DOHH2 (cell line): ENCODE measurements around the gene SAMD10.

Experiments used
- H3F3A ChIP-seq: fragments of 200-600 bp; sonication (generic), shearing (Covaris generic); 2 replicates; pipeline ENCODE4 v1.6.0; 2016; ENCODE audit warnings: antibody characterized with exemption, mild to moderate bottlenecking; ENCODE audit not compliant: control insufficient read depth, insufficient read depth
- H3K27ac ChIP-seq: fragments of 200-600 bp; sonication (generic); 2 replicates; pipeline ENCODE4 v1.5.1; 2014; ENCODE audit warnings: low read depth, mild to moderate bottlenecking, low read length, moderate library complexity
- H3K27me3 ChIP-seq: fragments of 200-600 bp; sonication (generic); 2 replicates; pipeline ENCODE4 v1.6.1; 2014; ENCODE audit warnings: mild to moderate bottlenecking, low read length, mixed read lengths; ENCODE audit not compliant: control insufficient read depth
- H3K36me3 ChIP-seq: fragments of 200-600 bp; sonication (generic); 2 replicates; pipeline ENCODE4 v1.6.1; 2014; ENCODE audit warnings: mild to moderate bottlenecking, low read length, moderate library complexity, mixed read lengths; ENCODE audit not compliant: control insufficient read depth
- H3K4me1 ChIP-seq: fragments of 200-600 bp; sonication (generic); 2 replicates; pipeline ENCODE4 v1.6.1; 2014; ENCODE audit warnings: mild to moderate bottlenecking, low read length, mixed read lengths; ENCODE audit not compliant: control insufficient read depth
- H3K4me2 ChIP-seq: fragments of 200-600 bp; sonication (generic); 2 replicates; pipeline ENCODE4 v1.6.0; 2014; ENCODE audit warnings: mild to moderate bottlenecking, low read length, moderate library complexity
- H3K4me3 ChIP-seq: fragments of 200-600 bp; sonication (generic); 2 replicates; pipeline ENCODE4 v1.5.1; 2014; ENCODE audit warnings: mild to moderate bottlenecking, low read length, mixed read lengths
- H3K79me2 ChIP-seq: fragments of 200-600 bp; sonication (generic); 2 replicates; pipeline ENCODE4 v1.6.1; 2014; ENCODE audit warnings: mild to moderate bottlenecking, low read length, mixed read lengths; ENCODE audit not compliant: control insufficient read depth
- H3K9me2 ChIP-seq: fragments of 200-600 bp; sonication (generic); replicated peaks from 2 replicates; pipeline ENCODE4 v1.6.1; 2014; ENCODE audit warnings: mild to moderate bottlenecking, low read length, mixed read lengths; ENCODE audit not compliant: control insufficient read depth
- H3K9me3 ChIP-seq: fragments of 200-600 bp; sonication (generic); 2 replicates; pipeline ENCODE4 v1.6.1; 2014; ENCODE audit warnings: antibody characterized with exemption, low read length, mixed read lengths; ENCODE audit not compliant: control insufficient read depth, insufficient read depth
- H4K20me1 ChIP-seq: fragments of 200-600 bp; sonication (generic); 2 replicates; pipeline ENCODE4 v1.6.0; 2014; ENCODE audit warnings: low read depth, mild to moderate bottlenecking, antibody characterized with exemption, low read length, moderate library complexity; ENCODE audit not compliant: control insufficient read depth, insufficient read depth
- CTCF ChIP-seq: fragments of 200-600 bp; sonication (generic); IDR thresholded peaks from one replicate; pipeline ENCODE4 v1.5.1; 2014; ENCODE audit warnings: antibody characterized with exemption, mild to moderate bottlenecking, low read depth, low read length; ENCODE audit not compliant: poor library complexity, severe bottlenecking
- EZH2phosphoT487 ChIP-seq: fragments of 200-600 bp; sonication (generic); IDR thresholded peaks from 2 replicates; pipeline ENCODE4 v1.6.1; 2017; ENCODE audit warnings: borderline replicate concordance, mild to moderate bottlenecking, antibody characterized with exemption, low read length, moderate library complexity, mixed read lengths

Gene SAMD10

GRCh38 chr20:63957690-63958441 is 21.6 kb downstream of the SAMD10 start:
- Histone ChIP-seq H3K9me2 (no peaks in the 10 kb centered on the region), H3K27me3 (no peaks in the 10 kb centered on the region), H3F3A (0 out of 2 replicates have a peak, but pooled peaks cover 3% of the 10 kb centered on the region), H3K9me3 (no peaks in the 10 kb centered on the region), H4K20me1 (peaks cover 11% of the 10 kb centered on the region; the same call in 1 of the 2 replicates), H3K4me1 (peaks cover 32% of the 10 kb centered on the region), H3K79me2 (peaks cover 33% of the 10 kb centered on the region), H3K36me3 (peaks cover 24% of the 10 kb centered on the region), H3K27ac (peak overlapping the region; percentile 46), H3K4me2 (peak overlapping the region; percentile 76), H3K4me3 (peak overlapping the region; percentile 72)
- no peak for TF ChIP-seq CTCF
- TF ChIP-seq EZH2phosphoT487 = no peak

DNA sequence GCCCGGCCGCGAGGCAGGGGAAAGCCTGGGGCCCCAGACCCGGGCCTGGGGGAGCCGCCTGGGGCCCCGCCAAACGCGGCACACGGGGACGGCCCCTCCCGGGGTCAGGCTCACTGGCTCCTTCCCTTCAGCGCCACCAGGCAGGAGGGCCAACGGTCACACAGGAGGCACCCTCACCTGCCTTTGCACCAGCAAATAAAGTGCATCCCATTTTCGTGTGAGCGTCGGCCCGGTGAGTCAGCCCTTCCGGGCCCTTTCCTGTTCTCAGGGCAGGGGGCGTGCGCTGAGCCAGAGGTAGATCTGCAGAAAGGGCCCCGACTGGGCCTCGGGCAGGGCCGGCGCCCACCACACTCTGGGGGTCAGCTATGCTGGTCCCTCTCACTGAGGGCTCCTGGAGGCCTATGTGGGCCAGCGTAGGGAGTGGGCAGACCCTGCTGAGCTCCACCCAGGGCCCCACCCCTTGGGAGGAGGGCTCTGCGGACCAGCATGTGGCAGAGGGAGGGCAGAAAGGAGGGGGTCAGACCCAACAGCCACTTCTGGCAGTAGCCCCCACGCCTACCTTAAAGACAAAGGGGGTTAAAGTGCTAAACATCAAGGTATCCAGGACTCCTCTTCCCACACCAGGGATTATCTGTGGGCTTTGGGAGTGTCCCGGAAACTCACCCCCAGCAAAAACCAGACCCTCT is 22.3 kb downstream of the SAMD10 start:
- H3K9me3 ChIP-seq = no peaks in the 10 kb centered on the region
- H3K9me2 ChIP-seq = no peaks in the 10 kb centered on the region
- H3K4me2 ChIP-seq = peak overlapping the region; percentile 76
- peaks cover 11% of the 10 kb centered on the region; the same call in 1 of the 2 replicates for H4K20me1 ChIP-seq
- TF ChIP-seq EZH2phosphoT487 (no peak), CTCF (no peak)
- H3K4me3 ChIP-seq = peak overlapping the region; percentile 72
- peaks cover 40% of the 10 kb centered on the region for H3K79me2 ChIP-seq
- H3K27me3 ChIP-seq = no peaks in the 10 kb centered on the region
- peaks cover 19% of the 10 kb centered on the region for H3K36me3 ChIP-seq
- H3F3A ChIP-seq = 0 out of 2 replicates have a peak, but pooled peaks cover 3% of the 10 kb centered on the region
- peak overlapping the region; percentile 46 for H3K27ac ChIP-seq
- H3K4me1 ChIP-seq = peaks cover 32% of the 10 kb centered on the region

GRCh38 chr20:63956664-63957003 is 22.8 kb downstream of the SAMD10 start:
- TF ChIP-seq CTCF (no peak), EZH2phosphoT487 (no peak)
- H3K27ac ChIP-seq = peak overlapping the region; percentile 46

More at GRCh38 chr20:63956664-63957003, 22.8 kb downstream of the SAMD10 start:
- Histone ChIP-seq H3K79me2 (peaks cover 45% of the 10 kb centered on the region), H3K27me3 (no peaks in the 10 kb centered on the region), H3K9me2 (no peaks in the 10 kb centered on the region), H3F3A (0 out of 2 replicates have a peak, but pooled peaks cover 3% of the 10 kb centered on the region), H4K20me1 (peaks cover 11% of the 10 kb centered on the region; the same call in 1 of the 2 replicates), H3K36me3 (peaks cover 16% of the 10 kb centered on the region), H3K4me2 (peak overlapping the region; percentile 76), H3K4me1 (peaks cover 32% of the 10 kb centered on the region), H3K9me3 (no peaks in the 10 kb centered on the region), H3K4me3 (peak overlapping the region; percentile 72)
